Measurements from ENCODE around the gene KIAA0232. TPM values are rescaled to one million over a fixed set of nuclear protein-coding genes. Genes with fewer than 3 reads are reported as not detected.

KIAA0232 gene
- total and polyA plus RNA-seq, 10 of the 15 experiments (the other 5 are each of a cell fraction or from before 2014, with no cell fraction given): 2.8 to 15.1 (median 10.8) TPM

- H3K9me3 ChIP-seq (replicated peaks; ENCODE audit: control insufficient read depth, insufficient read depth, low read length): no peaks in the 10 kb centered on the region
- DNase-seq (ENCODE audit: low read depth, low spot score): no peak
- TF ChIP-seq PRDM15 (CRISPR knock-in tag; IDR thresholded peaks at IDR 0.05) (no peak), IRF5 (IDR thresholded peaks at IDR 0.05; ENCODE audit: borderline replicate concordance) (no peak), SKIL (IDR thresholded peaks at IDR 0.05; ENCODE audit: low read depth, poor library complexity, severe bottlenecking) (no peak)
- SMC1A ChIA-PET (ENCODE audit: uncharacterized antibody, unreplicated experiment): interaction anchor here (0.6 to 2.3 kb wide), 4 partner anchors 8 to 300 kb away, joined by 3 to 6 read pairs (median 3); no protein-coding TSS in a partner anchor
- H3K9ac ChIP-seq (ENCODE audit: control insufficient read depth, insufficient read depth, low read length): no peak overlapping the region
- 56% methylated on average over 8 of the region's 8 CpGs for WGBS (ENCODE audit: insufficient coverage, insufficient replicate concordance, low lambda C conversion rate, missing lambda C conversion rate)
- H3K79me2 ChIP-seq (ENCODE audit: control insufficient read depth, insufficient read depth, low read length): no peaks in the 10 kb centered on the region
- H3K4me2 ChIP-seq (ENCODE audit: control insufficient read depth, insufficient read depth): no peak overlapping the region
- no peak overlapping the region for H2AFZ ChIP-seq (ENCODE audit: control insufficient read depth, low read depth, low read length)
- CTCF ChIA-PET: interaction anchor here (2.8 to 19.6 kb wide), 2 partner anchors 54 to 101 kb away, joined by 13 to 300 read pairs; no protein-coding TSS in a partner anchor
- no peak for ATAC-seq
- RAD21 ChIA-PET (ENCODE audit: unreplicated experiment): interaction anchor here (1.1 to 1.2 kb wide), 2 partner anchors 54 to 84 kb away, joined by 3 to 5 read pairs; no protein-coding TSS in a partner anchor
- intact Hi-C loops (cut with micrococcal nuclease; ENCODE audit: unreplicated experiment): no loop called here
- in situ Hi-C loops (cut with MboI): no loop called here
- BruUV-seq (replicated peaks): no TSS peak
- peaks cover 0 to under 1% of the 10 kb centered on the region in 2 experiments; a peak in 1 of 4 replicates for H3K27me3 ChIP-seq (replicated peaks in 1 of 2; ENCODE audit: control insufficient read depth in 2 of 2, insufficient read depth in 2 of 2, low read length in 1 of 2)
- no peaks in the 10 kb centered on the region for H3K36me3 ChIP-seq (ENCODE audit: control insufficient read depth in 2 of 2, insufficient read depth in 2 of 2, low read length in 1 of 2)
- H4K20me1 ChIP-seq (ENCODE audit: control insufficient read depth, insufficient read depth): no peaks in the 10 kb centered on the region
- H3K27ac ChIP-seq (ENCODE audit: control insufficient read depth, insufficient read depth): no peak overlapping the region
- H3K4me3 ChIP-seq: no peak overlapping the region
- no peak for FAIRE-seq
- H3K4me1 ChIP-seq (ENCODE audit: control insufficient read depth, insufficient read depth, low read length): peaks cover 14% of the 10 kb centered on the region
- POLR2A ChIA-PET: interaction anchor here (0.8 kb wide), 1 partner anchor 9 kb away, joined by 4 read pairs; no protein-coding TSS in a partner anchor
Measured at GRCh38 chr4:6771229-6771671, 11.3 kb upstream of the KIAA0232 start.

Data from GM12878 (cell line).